HL-60 (cell line): ENCODE results near the gene POC1A.

Source experiments
- CTCF ChIP-seq: IDR thresholded peaks from one replicate; pipeline ENCODE4 v1.5.1; 2011; ENCODE audit warnings: low read length, control low read depth, inconsistent platforms; ENCODE audit not compliant: insufficient read depth
- GABPA ChIP-seq: IDR thresholded peaks from 2 replicates; pipeline ENCODE4 v1.6.1; 2012; ENCODE audit warnings: low read depth
- POLR2AphosphoS5 ChIP-seq: IDR thresholded peaks from 2 replicates; pipeline ENCODE4 v1.6.1; 2012; ENCODE audit warnings: low read depth
- REST ChIP-seq: IDR thresholded peaks from 2 replicates; pipeline ENCODE4 v1.6.1; 2012; ENCODE audit warnings: low read depth; ENCODE audit not compliant: insufficient replicate concordance
- SPI1 ChIP-seq: IDR thresholded peaks from 2 replicates; pipeline ENCODE4 v1.6.1; 2012; ENCODE audit warnings: low read depth, mild to moderate bottlenecking, borderline replicate concordance

GRCh38 chr3:52025453-52025852 lies 128.8 kb downstream of the POC1A start:
- no peak for TF ChIP-seq CTCF
- TF ChIP-seq POLR2AphosphoS5 = no peak
- no peak for TF ChIP-seq SPI1
- TF ChIP-seq GABPA = no peak
- TF ChIP-seq REST = no peak
